Naive B cell (primary cell): ENCODE measurements around the gene DOCK2. TPM values are rescaled to one million over a fixed set of nuclear protein-coding genes. Genes with fewer than 3 reads are reported as not detected.

Experiments
- ATAC-seq, 2 donors: fragments of 150-1000 bp; cut with Tn5 transposase; 2 replicates each; pipeline ENCODE4 v1.10.0; 2021; ENCODE audit warnings: low read depth in 2 of 2, mild to moderate bottlenecking in 2 of 2, moderate library complexity in 2 of 2
- DNase-seq: peaks from one replicate; pipeline ENCODE4 v3.0.0; 2022
- H3K27ac Mint-ChIP-seq, 6 donors: one replicate each; pipeline ENCODE4 v1.8.0; 2020 to 2022; ENCODE audit warnings: mild to moderate bottlenecking in 6 of 6, mixed read lengths in 6 of 6, moderate library complexity in 5 of 6, inconsistent platforms in 2 of 6
- H3K27me3 Mint-ChIP-seq, 3 donors: one replicate each; pipeline ENCODE4 v1.8.0; 2021 to 2022; ENCODE audit warnings: mixed read lengths in 3 of 3, mild to moderate bottlenecking in 1 of 3
- H3K36me3 Mint-ChIP-seq, 2 donors: one replicate each; pipeline ENCODE4 v1.8.0; 2020 to 2022; ENCODE audit warnings: mixed read lengths in 2 of 2, inconsistent platforms in 1 of 2, mild to moderate bottlenecking in 1 of 2
- H3K4me1 Mint-ChIP-seq, 3 donors: one replicate each; pipeline ENCODE4 v1.8.0; 2020 to 2022; ENCODE audit warnings: mixed read lengths in 3 of 3, inconsistent platforms in 1 of 3, mild to moderate bottlenecking in 1 of 3, moderate library complexity in 1 of 3
- H3K4me3 Mint-ChIP-seq, 8 donors: one replicate each; pipeline ENCODE4 v1.8.0; 2020 to 2022; ENCODE audit warnings: mild to moderate bottlenecking in 8 of 8, mixed read lengths in 8 of 8, moderate library complexity in 8 of 8, inconsistent platforms in 2 of 8
- H3K9me3 Mint-ChIP-seq, 7 donors: one replicate each; pipeline ENCODE4 v1.8.0; 2020 to 2022; ENCODE audit warnings: mixed read lengths in 7 of 7, mild to moderate bottlenecking in 5 of 7, inconsistent platforms in 2 of 7, moderate library complexity in 1 of 7
- polyA plus RNA-seq, 6 donors: library from polyadenylated mRNA; unstranded; fragments of 300-500 nt; fragmentation: Illumina TruSeq; gene quantifications; one replicate each; pipeline ENCODE4 v1.2.3, GENCODE V29; 2021; ENCODE audit warnings: low read depth in 6 of 6

Gene DOCK2
- polyA plus RNA-seq, 6 donors from 2014 or later, result 62.1 to 165 (median 106) TPM

DNA sequence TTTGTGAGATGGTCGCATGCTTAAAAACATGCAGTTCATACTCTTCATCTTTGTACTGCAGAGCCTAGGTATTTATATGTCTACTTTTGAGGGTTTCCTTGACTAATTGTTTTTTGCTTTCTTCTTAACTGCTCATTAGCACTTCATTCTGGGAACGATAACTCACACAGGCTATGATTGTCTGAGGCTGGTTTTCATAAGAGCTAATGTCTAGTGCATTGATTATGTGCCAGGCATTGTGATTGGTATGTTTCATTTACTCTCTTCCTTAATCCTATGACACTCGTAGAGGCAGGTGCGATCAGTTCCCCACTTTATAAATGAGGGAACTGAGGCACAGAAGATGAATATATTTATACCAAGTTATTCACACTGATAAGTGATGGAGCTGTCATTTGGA, 249.6 kb downstream of the DOCK2 start:
- H3K9me3 Mint-ChIP-seq, result no peaks in the 10 kb centered on the region
- H3K27ac Mint-ChIP-seq, result peak overlapping the region in 1 of 6 donors; percentile 41
- peaks cover 13 to 16% of the 10 kb centered on the region in 2 donors for H3K36me3 Mint-ChIP-seq
- peaks cover 5 to 27% (median 24%) of the 10 kb centered on the region in 3 donors for H3K4me1 Mint-ChIP-seq
- no peaks in the 10 kb centered on the region for H3K27me3 Mint-ChIP-seq
- H3K4me3 Mint-ChIP-seq, result no peak overlapping the region
- ATAC-seq, result no peak
- no peak for DNase-seq

- ATAC-seq (no peak), DNase-seq (no peak)
- H3K27ac Mint-ChIP-seq, result peak overlapping the region in 1 of 6 donors; percentile 33
- H3K36me3 Mint-ChIP-seq, result peaks cover 13% of the 10 kb centered on the region in 2 donors
- H3K4me3 Mint-ChIP-seq, result no peak overlapping the region
- H3K4me1 Mint-ChIP-seq, result peaks cover 18 to 31% (median 31%) of the 10 kb centered on the region in 3 donors
- no peaks in the 10 kb centered on the region for H3K27me3 Mint-ChIP-seq
- no peaks in the 10 kb centered on the region for H3K9me3 Mint-ChIP-seq
Measured at GRCh38 chr5:169889572-169889971, 252.5 kb downstream of the DOCK2 start.

GRCh38 chr5:169893010-169893409, 255.9 kb downstream of the DOCK2 start:
- no peaks in the 10 kb centered on the region for H3K9me3 Mint-ChIP-seq
- no peak overlapping the region for H3K4me3 Mint-ChIP-seq
- H3K27ac Mint-ChIP-seq, result peak overlapping the region in 2 of 6 donors; percentile 3 to 8
- peaks cover 18 to 38% (median 31%) of the 10 kb centered on the region in 3 donors for H3K4me1 Mint-ChIP-seq
- ATAC-seq (no peak), DNase-seq (no peak)
- no peaks in the 10 kb centered on the region for H3K27me3 Mint-ChIP-seq
- peaks cover 16 to 20% of the 10 kb centered on the region in 2 donors for H3K36me3 Mint-ChIP-seq

DNA sequence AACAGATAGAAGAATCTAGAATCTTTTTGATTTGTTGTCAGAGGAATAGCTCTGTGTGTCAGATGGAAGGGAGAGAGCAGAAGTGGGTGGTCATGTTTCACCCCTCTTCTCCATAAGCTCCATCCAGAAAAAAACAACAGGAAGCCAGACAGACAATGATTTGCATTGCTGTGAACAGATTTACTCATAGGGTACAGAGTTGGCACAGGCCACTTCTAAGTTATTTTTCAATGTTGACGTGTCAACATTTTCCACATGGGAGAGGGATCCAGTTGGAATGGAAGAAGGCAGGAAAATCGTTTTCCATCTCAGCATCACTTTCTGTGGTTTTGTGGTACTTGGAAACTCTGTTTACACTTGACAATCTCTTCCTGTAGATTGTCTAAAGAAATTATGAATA, 256.5 kb downstream of the DOCK2 start:
- peak overlapping the region in 3 of 6 donors; percentile 8 to 63 (median 30) for H3K27ac Mint-ChIP-seq
- no peak for ATAC-seq
- H3K4me1 Mint-ChIP-seq, result peaks cover 18 to 34% (median 31%) of the 10 kb centered on the region in 3 donors
- H3K9me3 Mint-ChIP-seq, result no peaks in the 10 kb centered on the region
- no peak for DNase-seq
- no peaks in the 10 kb centered on the region for H3K27me3 Mint-ChIP-seq
- H3K4me3 Mint-ChIP-seq, result no peak overlapping the region
- peaks cover 16 to 24% of the 10 kb centered on the region in 2 donors for H3K36me3 Mint-ChIP-seq

DNA sequence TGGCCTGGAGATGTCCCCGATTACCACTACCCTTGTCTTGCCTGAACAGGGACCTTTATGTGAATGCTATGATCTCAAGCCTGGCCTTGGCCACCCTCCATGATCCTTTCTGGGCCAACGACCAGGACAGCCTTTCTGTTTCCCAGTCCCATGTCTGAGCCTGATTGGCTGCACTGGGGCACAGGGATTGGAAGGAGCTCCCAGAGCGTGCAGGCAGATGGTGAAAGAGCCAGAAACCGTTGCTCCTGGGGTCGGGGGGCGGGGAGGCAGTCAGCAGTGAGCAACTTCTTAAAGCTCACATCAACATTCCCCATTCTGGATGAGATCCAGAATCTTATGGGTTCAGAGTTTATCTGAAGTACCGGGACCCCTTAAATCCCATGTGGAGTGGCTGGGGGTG, 258.9 kb downstream of the DOCK2 start:
- ATAC-seq (no peak), DNase-seq (no peak)
- H3K27ac Mint-ChIP-seq, result peak overlapping the region in 2 of 6 donors; percentile 23 to 54
- no peaks in the 10 kb centered on the region for H3K27me3 Mint-ChIP-seq
- H3K36me3 Mint-ChIP-seq, result peaks cover 21 to 31% of the 10 kb centered on the region in 2 donors
- peaks cover 15 to 33% (median 26%) of the 10 kb centered on the region in 3 donors for H3K4me1 Mint-ChIP-seq
- H3K4me3 Mint-ChIP-seq, result no peak overlapping the region
- no peaks in the 10 kb centered on the region for H3K9me3 Mint-ChIP-seq

DNA sequence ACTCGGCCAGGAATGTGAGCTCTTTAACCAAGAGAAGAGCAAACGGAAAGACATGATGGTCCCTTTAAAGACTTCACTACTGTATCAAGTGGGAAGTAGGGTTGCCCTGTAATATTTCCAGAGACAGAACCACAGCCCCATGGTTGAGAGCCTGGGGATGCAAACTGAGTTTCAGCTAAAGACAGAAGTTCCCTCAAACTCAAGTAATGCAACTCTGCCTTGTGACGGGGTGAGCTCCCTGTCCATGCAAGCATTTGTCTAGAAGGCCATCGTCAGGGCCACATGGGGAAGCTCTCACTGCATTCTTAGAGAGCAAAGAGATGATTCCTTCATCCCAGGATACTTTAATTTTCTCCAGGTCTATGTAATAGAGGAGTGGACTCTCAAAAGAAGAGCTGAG, 260.4 kb downstream of the DOCK2 start:
- peaks cover 24 to 39% of the 10 kb centered on the region in 2 donors for H3K36me3 Mint-ChIP-seq
- no peak for DNase-seq
- no peaks in the 10 kb centered on the region for H3K9me3 Mint-ChIP-seq
- H3K27me3 Mint-ChIP-seq, result no peaks in the 10 kb centered on the region
- no peak for ATAC-seq
- H3K4me1 Mint-ChIP-seq, result peaks cover 10 to 35% (median 25%) of the 10 kb centered on the region in 3 donors
- H3K27ac Mint-ChIP-seq, result no peak overlapping the region
- H3K4me3 Mint-ChIP-seq, result no peak overlapping the region

GRCh38 chr5:169901896-169902295, 264.8 kb downstream of the DOCK2 start:
- Mint-ChIP-seq H3K4me1 (peaks cover 6 to 44% (median 23%) of the 10 kb centered on the region in 3 donors), H3K9me3 (no peaks in the 10 kb centered on the region), H3K36me3 (peaks cover 17 to 25% of the 10 kb centered on the region in 2 donors), H3K27me3 (no peaks in the 10 kb centered on the region), H3K27ac (no peak overlapping the region), H3K4me3 (no peak overlapping the region)
- ATAC-seq, result no peak
- no peak for DNase-seq

GRCh38 chr5:169904059-169904458, 267.0 kb downstream of the DOCK2 start:
- H3K4me3 Mint-ChIP-seq, result no peak overlapping the region
- ATAC-seq (no peak), DNase-seq (no peak)
- H3K9me3 Mint-ChIP-seq, result no peaks in the 10 kb centered on the region
- peaks cover 7 to 17% of the 10 kb centered on the region in 2 donors for H3K36me3 Mint-ChIP-seq
- peaks cover 6 to 40% (median 23%) of the 10 kb centered on the region in 3 donors for H3K4me1 Mint-ChIP-seq
- H3K27me3 Mint-ChIP-seq, result no peaks in the 10 kb centered on the region
- peak overlapping the region in 2 of 6 donors; percentile 18 to 21 for H3K27ac Mint-ChIP-seq

- Mint-ChIP-seq H3K4me1 (peaks cover 6 to 40% (median 23%) of the 10 kb centered on the region in 3 donors), H3K27ac (peak overlapping the region in 3 of 6 donors; percentile 7 to 86 (median 21)), H3K4me3 (no peak overlapping the region), H3K36me3 (peaks cover 6 to 17% of the 10 kb centered on the region in 2 donors), H3K27me3 (no peaks in the 10 kb centered on the region), H3K9me3 (no peaks in the 10 kb centered on the region)
- no peak for ATAC-seq
- DNase-seq, result no peak
Measured at GRCh38 chr5:169904508-169904907, 267.4 kb downstream of the DOCK2 start.

- peaks cover 6 to 40% (median 19%) of the 10 kb centered on the region in 3 donors for H3K4me1 Mint-ChIP-seq
Measured at GRCh38 chr5:169905017-169905416, 267.9 kb downstream of the DOCK2 start.

GRCh38 chr5:169906745-169907649, 269.9 kb downstream of the DOCK2 start:
- no peak overlapping the region for H3K4me3 Mint-ChIP-seq
- DNase-seq (no peak), ATAC-seq (no peak)
- H3K27ac Mint-ChIP-seq, result peak overlapping the region in 1 of 6 donors; percentile 62
- peaks cover 6 to 28% (median 6%) of the 10 kb centered on the region in 3 donors for H3K4me1 Mint-ChIP-seq
- no peaks in the 10 kb centered on the region for H3K27me3 Mint-ChIP-seq
- no peaks in the 10 kb centered on the region for H3K9me3 Mint-ChIP-seq
- H3K36me3 Mint-ChIP-seq, result peaks cover 2 to 4% of the 10 kb centered on the region in 2 donors

More at GRCh38 chr5:169905017-169905416, 267.9 kb downstream of the DOCK2 start:
- no peak for DNase-seq
- H3K4me3 Mint-ChIP-seq, result peak overlapping the region in 1 of 8 donors; percentile 44
- H3K27me3 Mint-ChIP-seq, result no peaks in the 10 kb centered on the region
- ATAC-seq, result no peak
- peaks cover 6 to 17% of the 10 kb centered on the region in 2 donors for H3K36me3 Mint-ChIP-seq
- H3K9me3 Mint-ChIP-seq, result no peaks in the 10 kb centered on the region
- H3K27ac Mint-ChIP-seq, result peak overlapping the region in 3 of 6 donors; percentile 21 to 86 (median 49)

- no peak for ATAC-seq
- H3K4me1 Mint-ChIP-seq, result peaks cover under 1 to 18% (median 5%) of the 10 kb centered on the region in 3 donors
Measured at GRCh38 chr5:169908864-169909263, 271.8 kb downstream of the DOCK2 start.

DNA sequence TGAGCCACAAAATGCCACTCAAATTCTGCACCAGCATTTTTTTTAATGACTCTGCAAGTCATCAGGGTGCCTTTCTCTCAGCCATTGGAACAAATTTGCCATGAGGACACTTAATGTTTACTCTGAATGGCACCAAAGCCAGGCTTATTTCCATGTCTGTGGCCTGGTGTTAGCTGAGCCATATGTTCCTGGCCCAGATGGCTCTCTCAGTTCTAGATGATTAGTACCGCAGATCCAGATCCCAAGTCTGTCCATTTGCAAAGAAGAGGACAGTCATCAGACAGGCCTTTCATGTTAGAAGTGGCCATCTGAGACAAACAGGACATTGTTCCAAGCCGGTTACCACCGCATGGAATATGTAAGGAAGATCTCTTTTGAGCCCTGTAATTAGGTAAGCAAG, 272.9 kb downstream of the DOCK2 start:
- H3K36me3 Mint-ChIP-seq, result peaks cover 4 to 8% of the 10 kb centered on the region in 2 donors
- ATAC-seq (no peak), DNase-seq (no peak)
- peaks cover 5 to 21% (median 7%) of the 10 kb centered on the region in 3 donors for H3K4me1 Mint-ChIP-seq
- no peaks in the 10 kb centered on the region for H3K9me3 Mint-ChIP-seq
- no peak overlapping the region for H3K4me3 Mint-ChIP-seq
- peak overlapping the region in 1 of 6 donors; percentile 11 for H3K27ac Mint-ChIP-seq
- no peaks in the 10 kb centered on the region for H3K27me3 Mint-ChIP-seq

More at GRCh38 chr5:169908864-169909263, 271.8 kb downstream of the DOCK2 start:
- no peak for DNase-seq
- peaks cover 2 to 4% of the 10 kb centered on the region in 2 donors for H3K36me3 Mint-ChIP-seq
- H3K4me3 Mint-ChIP-seq, result no peak overlapping the region
- no peak overlapping the region for H3K27ac Mint-ChIP-seq
- no peaks in the 10 kb centered on the region for H3K27me3 Mint-ChIP-seq
- H3K9me3 Mint-ChIP-seq, result no peaks in the 10 kb centered on the region

GRCh38 chr5:169910393-169910792, 273.3 kb downstream of the DOCK2 start:
- peak overlapping the region in 3 of 6 donors; percentile 11 to 30 (median 28) for H3K27ac Mint-ChIP-seq
- H3K4me3 Mint-ChIP-seq, result no peak overlapping the region
- no peak for DNase-seq
- no peak for ATAC-seq
- H3K4me1 Mint-ChIP-seq, result peaks cover 5 to 16% (median 7%) of the 10 kb centered on the region in 3 donors
- H3K9me3 Mint-ChIP-seq, result no peaks in the 10 kb centered on the region
- no peaks in the 10 kb centered on the region for H3K27me3 Mint-ChIP-seq
- H3K36me3 Mint-ChIP-seq, result peaks cover 4 to 8% of the 10 kb centered on the region in 2 donors
